ENCODE results near the gene PEDS1.

The PEDS1 gene

DNA sequence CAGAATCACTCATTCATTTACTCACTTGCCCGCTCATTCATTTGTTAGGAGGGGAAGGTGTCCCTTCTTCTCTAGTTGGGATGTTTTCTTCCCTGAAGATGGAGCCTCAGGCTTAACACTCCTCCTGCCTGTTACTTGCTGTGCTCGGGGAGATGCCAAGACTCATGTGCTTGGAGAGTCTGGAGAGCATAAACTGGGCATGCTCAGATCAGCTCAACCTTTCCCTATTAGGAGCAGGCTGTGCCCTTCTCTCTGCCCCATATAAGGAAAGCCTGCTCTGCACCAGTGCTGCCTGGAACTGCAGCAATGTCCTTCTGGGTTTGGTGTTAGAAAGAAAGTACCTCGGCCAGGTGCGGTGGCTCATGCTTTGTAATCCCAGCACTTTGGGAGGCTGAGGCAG lies 22.5 kb downstream of the PEDS1 start:
- no peak for DNase-seq

DNA sequence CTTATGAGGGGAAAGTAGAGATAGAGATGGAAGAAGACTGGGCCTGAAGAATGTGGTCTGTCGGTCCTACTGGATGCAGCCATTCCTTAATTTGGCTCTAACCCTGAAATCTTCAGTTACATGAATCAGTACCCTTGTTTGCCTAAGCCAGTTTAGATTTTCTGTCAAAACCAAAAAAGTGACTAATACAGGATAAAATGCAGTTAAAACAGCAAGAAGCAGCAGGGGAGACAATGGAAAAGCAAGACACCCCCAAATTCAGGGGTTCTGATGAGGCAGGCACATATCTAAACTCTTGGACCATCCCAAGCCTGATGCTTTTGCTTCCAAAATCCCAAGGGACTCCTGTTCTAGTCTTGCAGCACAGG lies 23.2 kb downstream of the PEDS1 start:
- no peak for DNase-seq

DNA sequence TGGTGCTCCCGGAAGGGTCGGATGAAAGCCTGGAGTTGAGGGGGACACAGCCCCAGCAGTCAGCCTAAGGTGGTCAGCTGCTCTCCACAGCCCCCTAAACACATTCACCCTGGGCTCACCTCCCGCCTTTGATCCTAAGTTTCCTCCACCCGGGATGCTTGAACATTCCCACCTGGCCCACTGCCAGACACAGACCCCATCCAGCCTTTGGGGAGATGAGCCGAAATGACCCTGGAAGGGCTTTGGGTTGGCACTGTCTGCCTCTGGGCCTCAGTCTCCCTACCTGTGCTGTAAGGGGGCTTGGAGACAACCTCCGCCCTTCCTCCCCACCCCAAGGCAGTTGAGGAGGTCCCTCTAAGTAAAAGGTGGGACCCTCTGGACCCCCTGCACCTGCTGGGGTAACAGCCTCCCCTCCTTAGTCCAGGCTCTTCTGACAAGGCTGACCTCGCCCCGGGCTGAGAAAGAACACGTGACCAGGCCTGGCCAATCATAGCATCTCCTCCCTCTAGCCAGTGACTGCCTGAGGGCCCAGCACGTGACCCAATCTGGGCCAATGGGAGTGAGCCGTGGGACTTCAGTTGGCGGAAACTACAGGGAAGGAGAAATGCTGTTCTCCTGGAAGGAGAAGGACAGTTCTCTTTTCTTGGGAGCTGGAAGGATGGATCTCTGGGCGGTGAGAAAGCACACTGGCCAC lies 23.7 kb downstream of the PEDS1 start:
- DNase-seq: peak; percentile 48

DNA sequence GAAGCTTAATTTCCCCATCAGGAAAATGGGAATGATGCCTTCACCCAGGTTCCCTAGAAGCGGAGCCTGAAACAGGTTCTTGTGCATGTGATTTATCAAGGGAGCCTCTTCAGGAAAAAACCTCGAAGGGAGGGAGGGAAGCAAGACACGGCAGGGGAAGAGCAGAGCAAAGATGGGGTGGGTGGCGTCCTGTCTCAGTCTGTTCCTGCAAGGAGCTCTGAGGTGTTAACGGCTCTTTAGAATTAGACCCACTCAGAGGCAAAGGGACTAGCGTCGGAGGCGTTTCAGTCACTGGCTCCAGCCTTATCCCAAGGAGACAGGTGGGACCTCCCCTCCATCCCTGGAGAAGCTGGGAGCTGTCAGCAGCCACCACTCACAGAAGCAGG lies 25.0 kb downstream of the PEDS1 start:
- DNase-seq: no peak

DNA sequence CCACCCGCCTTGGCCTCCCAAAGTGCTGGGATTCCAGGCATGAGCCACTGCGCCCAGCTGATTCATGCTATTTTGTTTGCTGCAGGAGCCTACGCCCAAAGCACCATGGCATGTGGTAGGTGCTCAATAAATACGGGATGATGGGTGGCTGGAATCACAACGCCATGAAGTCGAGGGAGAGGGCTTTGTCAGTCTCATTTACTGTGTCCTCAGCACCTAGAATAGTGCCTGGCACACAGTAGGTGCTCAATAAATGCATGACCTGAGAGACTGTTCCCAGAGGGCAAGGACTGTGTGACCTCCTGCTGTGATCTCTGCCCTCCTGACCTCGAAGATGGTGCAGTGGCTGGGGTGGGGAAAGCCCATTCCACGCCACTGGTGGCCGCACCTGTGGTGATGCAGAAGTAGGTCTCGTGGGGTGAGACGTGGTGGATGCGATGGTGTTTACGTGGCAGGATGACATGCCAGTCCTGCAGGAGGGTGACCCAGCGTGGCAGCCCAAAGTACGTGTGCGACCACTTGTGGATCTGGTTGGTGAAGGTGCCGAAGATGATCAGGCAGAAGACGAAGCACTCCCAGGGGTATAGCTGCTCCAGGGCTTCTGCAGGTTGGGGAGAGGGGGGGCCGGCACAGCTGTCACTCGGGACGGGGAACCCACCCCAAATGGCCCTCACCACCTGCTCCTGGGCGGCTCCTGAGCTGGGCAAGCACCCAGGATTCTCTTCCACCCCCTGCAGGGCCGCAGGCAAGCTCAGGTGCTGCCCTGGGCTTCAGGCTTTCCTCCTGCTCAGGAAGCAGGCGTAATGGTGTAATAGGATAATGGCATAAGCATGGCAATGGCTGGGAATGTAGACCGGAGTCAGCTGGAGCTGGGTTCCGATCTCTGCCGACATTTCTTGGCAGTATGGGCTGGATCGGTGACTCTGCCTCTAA lies 25.7 kb downstream of the PEDS1 start:
- no peak for DNase-seq

DNA sequence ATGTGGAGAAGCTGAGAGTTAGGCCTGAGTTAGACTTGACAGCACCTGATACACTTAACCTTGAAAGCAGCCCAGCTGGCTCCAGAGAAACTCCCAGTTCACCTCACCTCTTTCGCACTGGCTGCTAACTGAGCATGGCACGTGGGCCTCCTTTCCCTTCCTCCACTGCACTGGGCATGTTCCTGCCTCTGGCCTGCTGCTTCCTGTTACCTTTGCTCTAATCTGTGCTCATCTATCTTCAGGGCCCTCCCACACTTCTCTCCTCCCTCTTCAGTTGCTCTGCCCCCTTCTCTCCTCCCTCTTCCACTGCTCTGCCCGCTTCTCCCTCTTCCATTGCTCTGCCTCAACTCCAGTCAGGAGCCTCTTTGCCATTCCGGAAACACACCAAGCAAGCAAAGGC lies 26.9 kb downstream of the PEDS1 start:
- DNase-seq: no peak

DNA sequence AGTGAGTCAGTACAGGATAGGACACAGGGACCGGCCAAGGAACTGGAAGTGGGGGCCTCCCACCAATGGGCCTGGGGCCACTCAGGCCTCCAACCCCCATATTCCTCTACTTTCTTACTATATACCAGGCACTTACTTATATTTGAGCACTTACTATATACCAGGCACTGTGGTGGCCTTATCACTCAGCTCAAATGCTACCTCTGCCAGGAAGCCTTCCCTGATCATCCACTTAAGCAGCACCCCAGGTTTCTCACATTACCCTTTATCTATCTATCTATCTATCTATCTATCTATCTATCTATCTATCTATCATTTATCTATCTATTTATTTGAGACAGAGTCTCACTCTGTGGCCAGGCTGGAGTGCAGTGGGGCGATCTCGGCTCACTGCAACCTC lies 28.2 kb downstream of the PEDS1 start:
- no peak for DNase-seq

DNA sequence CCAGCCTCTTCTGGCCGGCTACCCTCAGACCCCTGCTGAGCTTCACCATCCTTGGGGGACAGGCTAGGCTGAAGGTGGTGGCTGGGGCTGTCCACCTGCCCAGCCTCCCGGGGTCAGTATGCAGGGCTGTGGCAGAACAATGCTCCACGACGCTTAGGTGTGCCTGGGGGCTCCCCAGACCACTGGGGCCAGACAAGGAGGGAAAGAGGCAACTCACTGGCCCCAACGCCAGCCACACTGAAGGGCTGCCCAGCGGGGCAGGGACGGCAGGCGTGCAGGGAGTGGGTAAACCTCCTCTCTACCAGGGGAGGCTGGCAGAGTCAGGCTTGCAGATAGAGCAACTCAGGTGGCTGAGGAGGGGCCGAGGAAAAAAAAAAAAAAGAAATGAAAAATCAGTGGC lies 29.0 kb downstream of the PEDS1 start:
- no peak for DNase-seq

DNA sequence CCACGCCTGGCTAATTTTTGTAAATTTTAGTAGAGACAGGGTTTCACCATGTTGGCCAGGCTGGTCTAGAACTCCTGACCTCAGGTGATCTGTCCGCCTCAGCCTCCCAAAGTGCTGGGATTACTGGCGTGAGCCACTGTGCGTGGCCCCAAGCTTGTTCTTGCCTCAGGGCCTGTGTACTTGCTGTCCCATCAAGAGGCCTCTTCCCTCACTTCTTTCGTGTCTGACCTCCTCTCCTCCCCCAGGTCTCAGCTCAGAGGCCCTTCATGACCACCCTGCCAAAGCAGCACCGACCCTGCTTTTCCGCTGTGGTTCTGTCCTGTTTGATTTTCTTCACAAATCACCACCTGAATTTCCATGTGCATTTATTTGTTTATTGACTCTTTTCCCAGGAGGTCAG lies 30.1 kb downstream of the PEDS1 start:
- no peak for DNase-seq

DNA sequence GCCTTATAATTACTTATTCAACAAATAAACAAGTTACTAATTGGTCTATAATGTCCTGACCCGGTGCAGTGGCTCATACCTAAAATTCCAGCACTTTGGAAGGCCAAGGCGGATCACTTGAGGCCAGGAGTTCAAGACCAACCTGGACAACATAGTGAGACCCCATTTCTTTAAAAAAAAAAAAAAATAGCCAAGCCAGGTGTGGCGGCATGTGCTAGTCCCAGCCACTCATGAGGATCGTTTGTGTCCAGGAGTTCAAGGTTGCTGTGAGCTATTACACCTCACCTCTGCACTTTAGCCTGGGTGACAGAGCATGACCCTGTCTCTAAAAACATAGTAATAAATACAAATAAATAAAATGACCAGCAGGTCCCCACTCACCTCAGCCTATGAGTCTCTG lies 30.8 kb downstream of the PEDS1 start:
- DNase-seq: no peak

DNA sequence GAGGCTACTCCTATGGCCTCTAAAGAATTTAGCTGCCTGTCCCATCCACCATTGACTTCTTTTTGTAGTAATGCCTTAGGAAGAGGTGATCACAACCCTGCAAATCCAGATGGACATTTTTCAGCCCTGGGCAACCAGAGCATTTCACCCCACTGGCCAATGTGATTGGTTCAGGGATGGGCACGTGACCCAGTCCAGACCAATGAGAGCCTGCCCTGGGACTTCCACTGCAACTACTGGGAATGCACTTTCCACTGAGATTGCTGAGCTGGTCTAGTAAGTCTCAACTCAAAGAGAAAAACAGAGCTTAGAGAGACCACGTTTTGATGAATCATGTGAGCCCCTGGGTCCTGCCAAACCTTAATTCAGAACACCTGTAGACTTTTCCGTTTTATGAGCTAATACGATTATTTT lies 31.7 kb downstream of the PEDS1 start:
- peak; percentile 19 for DNase-seq

DNA sequence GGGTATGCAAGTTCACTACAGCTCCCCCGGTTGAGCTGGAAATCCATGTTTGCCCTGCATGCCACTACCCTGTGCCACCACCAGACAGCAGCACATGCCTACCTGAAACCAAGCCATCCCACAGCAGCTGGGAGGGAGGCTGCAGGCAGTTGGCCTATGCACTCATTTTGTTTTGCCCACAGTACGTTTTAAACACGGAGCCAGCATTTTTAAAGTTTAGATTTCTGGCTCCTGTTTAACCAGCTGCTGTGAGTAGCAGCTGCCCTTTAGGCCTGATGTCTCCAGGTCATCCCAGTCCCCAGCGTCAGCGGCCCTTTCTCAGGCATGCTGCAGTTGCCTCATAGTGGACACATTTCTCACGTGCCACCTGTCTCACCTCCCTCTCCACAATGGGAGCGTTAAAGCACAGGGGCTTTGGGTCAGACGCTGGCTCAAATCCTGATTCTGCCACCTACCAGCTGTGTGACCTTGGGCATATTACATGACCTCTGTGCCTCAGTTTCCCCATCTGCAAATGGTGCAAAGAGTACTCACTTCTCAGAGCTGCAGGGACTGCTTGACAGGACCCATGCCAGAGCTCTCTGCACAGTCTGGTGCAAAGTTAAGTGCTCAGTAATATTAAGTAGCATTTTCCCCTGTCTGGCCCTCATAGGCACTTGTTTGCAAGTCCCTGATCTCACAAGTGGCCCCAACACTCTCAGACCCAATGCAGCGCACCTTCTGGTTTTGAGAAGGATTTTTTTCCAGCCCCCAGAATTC lies 32.4 kb downstream of the PEDS1 start:
- DNase-seq: peak; percentile 90

DNA sequence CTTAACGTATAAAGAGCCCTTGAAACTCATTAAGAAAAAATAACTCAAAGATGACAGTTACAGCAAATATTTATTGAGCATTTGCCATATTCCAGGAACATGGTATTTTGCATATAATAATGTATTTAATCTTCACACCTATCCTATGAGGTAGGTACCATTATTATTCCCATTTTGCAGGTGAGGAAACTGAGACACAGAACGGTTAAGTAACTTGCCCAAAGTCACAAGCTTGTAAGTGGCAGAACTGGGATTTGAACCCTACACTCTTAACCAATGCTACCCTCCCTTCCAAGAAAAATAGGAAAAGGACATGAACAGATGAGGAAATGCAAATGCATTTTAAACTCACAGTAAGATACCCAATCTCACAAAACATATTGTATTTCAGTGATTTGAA lies 35.3 kb downstream of the PEDS1 start:
- DNase-seq: no peak

DNA sequence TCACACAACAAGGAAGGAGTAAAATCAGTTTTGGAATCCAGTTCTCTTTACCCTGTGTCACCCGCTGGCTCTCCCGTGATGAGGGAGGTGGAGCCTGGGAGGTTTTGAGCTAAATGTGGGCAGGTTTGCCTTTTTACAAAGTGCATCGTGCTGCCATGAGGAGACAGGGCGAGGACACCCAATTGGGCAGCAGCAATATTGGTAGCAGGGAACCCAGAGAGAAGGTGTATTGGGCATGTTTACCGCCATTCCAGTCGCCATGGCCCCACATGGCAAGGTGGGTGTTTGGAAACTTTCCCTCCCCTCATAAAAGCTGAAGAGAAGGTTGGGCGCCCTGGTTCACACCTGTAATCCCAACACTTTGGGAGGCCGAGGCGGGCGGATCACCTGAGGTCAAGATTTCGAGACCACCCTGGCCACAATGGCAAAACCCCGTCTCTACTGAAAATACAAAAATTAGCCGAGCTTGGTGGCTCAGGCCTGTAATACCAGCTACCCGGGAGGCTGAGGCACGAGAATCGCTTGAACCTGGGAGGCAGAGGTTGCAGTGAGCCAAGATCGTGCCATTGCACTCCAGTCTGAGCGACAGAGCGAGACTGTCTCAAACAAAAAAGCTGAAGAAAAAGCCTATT lies 37.0 kb downstream of the PEDS1 start:
- no peak for DNase-seq

DNA sequence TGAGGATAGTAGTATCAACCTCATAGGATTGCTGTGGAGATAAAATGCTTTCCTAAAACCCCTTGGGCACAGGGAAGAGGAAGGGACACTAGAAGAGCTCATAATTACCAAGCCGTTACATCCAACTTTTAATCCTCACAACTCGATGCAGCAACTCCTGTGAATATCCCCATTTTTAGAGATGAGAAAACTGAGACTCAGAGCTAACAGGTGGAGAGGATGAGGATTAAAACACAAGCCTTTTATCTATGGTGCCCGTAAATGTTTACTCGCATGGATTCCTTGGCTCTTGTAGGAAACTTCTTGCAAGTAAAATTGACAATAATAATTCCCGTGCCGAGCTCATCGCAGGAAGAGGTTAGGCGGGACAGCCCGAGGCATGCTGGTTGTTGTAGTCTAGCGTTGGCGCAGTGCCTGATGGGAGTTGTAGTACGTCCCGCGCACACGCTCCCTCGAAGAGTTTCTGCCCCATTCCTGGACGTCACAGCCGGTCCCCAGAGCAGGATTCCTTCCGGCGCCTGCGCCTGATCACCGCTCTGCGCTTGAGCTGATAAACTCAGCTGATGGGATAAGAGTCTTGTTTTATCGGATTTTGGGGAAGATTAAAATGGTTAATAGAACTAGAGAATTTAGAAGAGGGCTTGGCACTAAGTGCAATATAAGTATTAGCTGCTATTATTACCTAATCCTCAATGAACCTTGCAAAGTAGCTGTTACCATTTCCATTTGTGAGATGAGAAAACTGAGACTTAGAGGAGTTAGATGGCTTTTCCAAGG lies 37.7 kb downstream of the PEDS1 start:
- peak; percentile 99 for DNase-seq

DNA sequence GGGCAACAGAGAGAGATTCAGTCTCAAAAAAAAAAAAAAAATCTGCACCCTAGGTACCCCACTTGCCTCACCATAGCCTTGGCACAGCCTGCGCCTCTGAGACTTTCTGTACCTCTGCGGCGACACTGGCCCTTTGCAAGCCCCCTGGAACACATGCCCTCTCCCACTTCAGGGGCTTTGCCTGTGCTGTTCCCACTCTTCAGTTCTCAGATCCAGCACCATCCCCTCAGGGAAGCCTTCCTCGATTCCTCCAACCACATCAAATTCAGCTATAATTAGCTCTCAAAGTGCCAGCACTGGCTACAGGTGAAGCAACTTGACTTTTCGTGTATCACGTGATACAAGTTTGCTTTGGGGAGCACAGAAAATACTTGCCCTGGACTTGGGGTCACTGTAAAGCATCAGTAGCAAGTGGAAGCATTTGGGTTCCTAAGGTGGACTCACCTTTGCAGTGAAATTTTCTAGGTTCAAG lies 38.4 kb downstream of the PEDS1 start:
- DNase-seq: no peak

DNA sequence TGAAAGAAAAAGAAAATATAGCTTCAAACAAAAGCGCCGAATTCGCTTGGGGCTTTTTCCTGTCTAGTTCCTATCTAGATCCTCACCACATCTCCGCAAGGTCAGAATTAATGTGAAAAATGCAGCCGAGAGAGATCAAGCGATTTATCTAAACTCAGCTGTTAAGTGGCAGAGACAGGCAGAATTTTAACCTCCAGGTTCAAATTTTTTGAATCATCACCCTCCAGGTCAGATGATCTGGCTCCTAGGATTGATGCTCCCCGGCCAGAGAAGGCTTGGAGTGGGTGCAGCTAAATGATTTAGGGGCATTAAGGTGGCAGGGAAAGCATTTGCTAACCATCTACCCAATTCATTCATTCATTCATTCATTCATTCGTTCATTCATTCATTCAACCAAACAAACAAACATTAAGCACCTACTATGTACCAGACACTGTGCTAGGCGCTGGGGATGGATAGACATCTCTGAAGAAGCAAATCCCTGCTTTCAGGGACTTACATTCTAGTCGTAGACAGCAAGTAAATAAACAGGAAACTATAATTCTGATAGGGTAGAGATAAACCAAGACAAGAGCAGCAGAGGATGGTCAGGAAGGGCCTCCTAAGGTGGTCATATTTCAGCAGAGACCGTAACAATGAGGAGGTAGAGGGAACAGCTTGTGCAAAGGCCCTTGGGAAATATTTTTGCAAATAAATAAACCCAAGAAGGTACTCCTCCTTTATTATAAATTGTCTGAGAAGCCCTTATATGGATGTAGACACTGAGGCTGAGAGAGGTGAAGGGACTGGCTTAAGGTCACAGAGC lies 39.9 kb downstream of the PEDS1 start:
- peak; percentile 14 for DNase-seq

DNA sequence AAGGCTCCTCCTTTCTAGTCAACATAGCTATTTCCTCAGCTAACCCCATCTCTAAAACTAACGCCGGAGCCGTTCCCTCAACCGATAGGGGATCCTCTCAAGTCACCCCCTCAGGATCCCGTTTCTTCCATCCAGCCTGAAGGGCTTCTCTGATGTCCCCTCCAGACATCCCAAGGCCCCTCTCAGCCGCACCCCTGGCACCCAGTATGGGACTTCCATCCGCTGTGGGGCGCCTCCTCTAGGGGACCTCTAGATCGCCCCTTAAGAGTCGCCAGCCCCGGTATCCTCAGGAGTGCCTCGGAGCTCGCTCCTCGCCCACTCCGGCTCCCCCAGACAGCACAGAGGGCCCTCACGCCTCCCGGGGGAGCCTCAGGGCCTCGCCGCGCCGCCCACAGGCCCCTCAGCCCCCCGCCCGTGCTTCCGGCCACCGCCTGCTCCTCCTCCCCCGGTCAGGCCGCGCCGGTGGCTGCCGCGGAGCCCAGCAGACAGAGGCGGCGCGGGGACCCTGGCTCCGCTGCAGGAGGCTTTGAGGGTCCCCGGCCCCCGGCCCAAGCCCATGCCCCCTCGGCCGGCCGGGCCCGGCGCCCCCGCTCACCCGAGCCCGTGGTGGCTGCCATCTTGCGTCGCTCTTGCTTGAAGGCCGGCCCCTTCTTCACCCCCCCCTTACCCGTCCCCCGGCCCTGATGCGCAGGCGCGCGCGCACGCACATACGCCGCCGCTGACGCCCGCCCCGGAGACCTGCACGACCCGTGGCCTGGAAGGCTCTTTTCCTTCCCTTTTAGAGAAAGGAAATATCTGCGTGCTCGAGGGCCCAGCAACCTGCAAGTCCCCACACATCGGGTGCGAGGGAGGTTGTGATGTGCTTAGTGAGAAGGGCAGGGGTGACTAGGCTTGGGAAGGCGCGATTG lies 40.8 kb downstream of the PEDS1 start, which contains the start of gene UBE2V1:
UBE2V1 (minus strand) TSS at position 639 of the 908 bp plus-strand sequence; CDS start at position 617, 22 bp downstream.
- DNase-seq: peak; percentile 96

DNA sequence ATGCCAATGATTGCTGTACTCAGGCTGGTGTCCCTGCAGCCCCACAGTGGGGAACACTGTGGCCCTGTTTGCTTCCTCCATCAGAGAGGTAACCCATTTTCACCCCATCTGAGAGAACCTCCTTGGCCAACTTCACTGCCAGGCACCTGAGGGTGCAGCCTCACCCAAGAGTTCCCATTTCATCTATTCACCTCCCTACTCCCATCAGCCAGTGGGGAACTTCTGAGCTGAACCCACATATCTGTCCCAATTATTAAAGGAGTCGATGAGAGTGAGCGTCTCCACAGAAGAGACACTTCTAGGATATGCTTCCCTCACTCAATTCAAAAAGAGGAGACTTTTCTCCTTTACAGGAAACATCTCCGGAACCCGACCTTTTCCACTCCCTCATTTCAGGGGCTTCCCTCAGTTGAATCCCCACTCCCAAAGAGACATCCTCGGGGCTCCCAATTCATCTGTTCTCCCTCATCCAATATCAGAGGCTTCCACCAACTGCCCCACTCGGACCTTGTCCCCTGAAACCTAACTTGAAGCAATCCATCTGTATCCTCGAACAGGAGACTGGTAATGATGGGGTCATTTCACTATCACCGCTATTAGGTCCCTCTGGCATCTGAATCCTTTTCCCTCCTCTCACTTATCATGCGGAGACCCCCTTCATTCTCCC lies 41.6 kb downstream of the PEDS1 start:
- DNase-seq: no peak
